ENCODE measurements around the gene CLSTN2. TPM values are rescaled to one million over a fixed set of nuclear protein-coding genes. Genes with fewer than 3 reads are reported as not detected.

The CLSTN2 gene
- total RNA-seq, 1 donor from 2014 or later: 44.1 TPM

- DNase-seq (ENCODE audit: low spot score): no peak
Observed at GRCh38 chr3:140493271-140493670, 558.3 kb downstream of the CLSTN2 start.

DNA sequence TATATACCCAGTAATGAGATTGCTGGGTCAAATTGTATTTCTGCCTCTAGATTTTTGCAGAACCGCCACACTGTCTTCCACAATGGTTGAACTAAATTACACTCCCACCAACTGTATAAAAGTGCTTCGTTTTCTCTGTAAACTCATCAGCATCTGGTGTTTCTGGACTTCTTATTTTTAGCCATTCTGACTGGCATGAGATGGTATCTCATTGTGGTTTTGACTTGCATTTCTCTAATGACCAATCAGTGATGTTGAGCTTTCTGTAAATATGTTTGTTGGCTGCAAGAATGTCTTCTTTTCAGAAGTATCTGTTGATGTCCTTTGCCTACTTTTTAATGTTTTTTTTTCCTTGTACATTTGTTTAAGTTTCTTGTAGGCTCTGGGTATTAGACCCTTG, 560.0 kb downstream of the CLSTN2 start:
- DNase-seq (ENCODE audit: low spot score): no peak

DNA sequence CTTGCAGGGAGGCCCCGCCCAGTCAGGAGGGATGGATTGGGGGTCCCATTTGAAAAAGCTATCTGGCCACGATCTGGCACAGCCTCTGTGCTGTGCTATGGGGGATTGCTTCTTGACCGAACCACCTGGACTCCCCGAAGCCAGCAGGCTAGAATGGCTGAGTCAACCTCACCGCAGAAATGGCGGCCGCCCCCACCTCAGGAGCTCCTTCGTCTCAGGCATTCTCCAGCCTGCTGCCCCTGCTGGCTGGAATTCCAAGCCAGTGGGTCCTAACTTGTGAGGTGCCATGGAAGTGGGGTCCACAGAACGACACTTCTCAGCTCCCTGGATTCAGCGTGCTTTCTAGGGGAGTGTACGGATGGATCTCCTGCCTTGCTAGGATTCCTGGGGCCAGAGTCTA, 562.3 kb downstream of the CLSTN2 start:
- no peak for DNase-seq (ENCODE audit: low spot score)

DNA sequence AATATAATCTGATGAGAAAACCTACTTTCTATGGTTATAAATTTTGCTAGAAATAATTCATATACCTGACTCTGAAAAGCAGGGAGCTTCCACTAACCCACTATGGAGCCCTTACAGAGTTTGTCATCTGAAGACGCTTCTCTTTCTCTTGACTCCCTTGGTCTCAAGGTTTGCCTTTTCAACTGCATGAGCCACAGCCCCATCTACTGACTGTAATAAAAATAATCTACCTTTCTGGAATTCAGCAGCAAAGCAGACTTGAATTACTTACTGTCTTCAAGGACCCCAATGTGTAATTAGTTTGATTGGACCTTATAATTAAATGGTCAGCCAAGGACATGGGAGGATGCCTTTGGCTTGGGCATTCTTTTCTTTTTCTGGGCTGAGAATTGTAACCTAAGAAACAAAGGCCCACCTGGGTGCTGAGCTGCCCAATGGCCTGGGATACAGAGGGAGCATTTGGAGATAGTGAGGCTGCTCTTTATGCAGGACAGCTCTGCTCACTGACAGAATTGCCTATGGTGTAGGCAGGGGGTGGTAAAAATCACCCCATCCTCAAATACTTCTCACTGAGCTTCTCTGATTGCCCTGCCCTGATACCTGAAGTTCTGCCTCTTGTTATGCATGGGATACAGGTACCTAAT, 564.3 kb downstream of the CLSTN2 start:
- DNase-seq (ENCODE audit: low spot score): no peak

DNA sequence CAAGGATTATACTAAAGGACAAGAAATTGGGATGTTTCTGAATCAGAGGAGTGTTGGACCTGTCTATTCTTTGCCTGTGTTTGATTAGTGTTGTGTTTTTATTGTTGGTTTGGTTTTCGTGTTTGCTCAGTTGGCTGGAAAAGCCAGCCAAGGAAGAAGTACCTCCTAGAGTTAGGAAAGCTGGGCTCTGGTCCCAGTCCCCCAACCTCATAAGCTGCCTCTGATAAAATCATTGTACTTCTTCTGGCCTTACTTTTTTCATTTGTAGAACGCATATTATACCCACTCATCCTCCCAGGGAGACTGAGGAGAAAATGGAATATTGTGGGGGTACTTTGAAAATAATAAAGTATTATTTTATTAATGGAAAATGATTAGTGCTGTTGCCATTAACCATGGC, 565.5 kb downstream of the CLSTN2 start:
- DNase-seq (ENCODE audit: low spot score): no peak

DNA sequence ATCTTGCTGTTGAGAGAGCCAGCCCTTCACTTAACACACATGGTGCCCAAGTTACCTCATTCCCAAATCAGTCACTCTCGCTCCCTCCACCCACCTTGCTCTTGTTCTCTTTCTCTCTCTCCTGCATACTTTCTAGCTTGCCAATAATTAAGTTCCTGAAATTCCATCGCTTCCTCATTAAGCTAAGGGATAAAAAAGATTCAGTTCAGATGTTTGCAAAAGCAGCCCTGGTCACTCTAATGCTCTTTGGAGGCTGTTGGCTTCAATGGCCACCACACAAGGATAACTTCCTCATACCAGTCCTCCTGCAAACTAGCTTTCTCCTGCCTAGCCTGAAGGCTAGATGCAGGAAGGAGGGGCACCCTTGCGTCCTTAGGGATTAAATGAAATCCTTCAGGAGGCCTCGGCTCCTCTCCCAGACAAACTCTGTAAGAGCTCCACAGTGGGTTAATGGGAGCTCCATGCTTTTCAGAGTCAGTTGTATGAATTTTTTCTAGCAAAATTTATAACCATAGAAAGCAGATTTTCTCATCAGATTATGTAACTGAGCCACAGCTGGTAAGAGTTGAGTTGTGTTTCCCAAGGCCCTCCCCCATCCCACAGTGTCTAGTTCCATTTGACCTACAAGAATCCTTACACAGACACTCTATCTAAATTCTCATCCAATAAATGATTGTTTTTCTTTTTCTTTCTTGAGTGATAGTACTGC, 566.2 kb downstream of the CLSTN2 start:
- no peak for DNase-seq (ENCODE audit: low spot score)

DNA sequence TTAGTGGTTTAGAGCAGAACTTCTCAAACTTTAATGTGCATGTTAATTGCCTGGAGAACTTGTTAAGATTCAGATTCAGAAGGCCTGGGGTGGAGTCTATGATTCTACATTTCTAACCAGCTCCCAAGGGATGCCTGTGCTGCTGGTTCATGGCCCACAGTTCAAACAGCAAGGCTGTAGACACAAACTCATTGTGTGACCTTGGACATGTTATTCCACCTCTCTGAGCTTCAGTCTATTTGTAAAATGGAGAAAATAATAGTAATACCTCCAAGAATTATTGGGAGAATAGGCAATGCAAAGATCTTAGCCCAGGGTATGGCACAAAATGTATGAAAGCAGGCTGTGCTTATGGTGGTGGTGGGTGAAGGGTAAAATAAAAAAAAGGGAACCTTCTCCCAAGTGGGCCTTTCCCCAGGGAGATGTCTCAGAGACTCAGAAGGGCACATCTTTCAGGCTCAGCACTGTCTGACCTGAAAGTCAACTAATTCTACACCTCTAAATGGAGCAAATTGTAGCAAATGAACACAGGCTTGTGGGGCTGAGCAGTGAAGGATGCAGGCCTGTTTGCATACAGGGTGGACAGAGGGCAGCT, 566.9 kb downstream of the CLSTN2 start:
- no peak for DNase-seq (ENCODE audit: low spot score)

- DNase-seq (ENCODE audit: low spot score): no peak
Observed at GRCh38 chr3:140505213-140505612, 570.2 kb downstream of the CLSTN2 start.

DNA sequence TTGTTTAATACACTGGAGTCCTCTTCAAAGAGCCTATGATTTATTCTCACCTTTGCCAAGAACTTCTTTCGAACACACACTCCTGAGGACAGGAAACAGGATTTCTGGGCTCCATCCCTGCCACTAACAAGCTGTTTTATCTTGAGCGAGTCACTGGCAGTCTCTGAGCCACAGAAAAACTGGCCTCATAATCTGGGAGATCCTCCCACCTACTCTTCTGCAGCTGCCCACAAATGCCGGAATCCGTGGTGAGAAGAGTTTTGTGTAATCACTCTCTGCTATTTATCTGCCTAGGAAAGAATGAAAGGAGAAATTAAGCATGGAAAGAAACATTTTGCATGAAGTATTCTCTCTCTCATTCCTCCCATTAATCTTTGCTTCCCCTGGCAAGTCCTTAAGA, 570.9 kb downstream of the CLSTN2 start:
- no peak for DNase-seq (ENCODE audit: low spot score)

DNA sequence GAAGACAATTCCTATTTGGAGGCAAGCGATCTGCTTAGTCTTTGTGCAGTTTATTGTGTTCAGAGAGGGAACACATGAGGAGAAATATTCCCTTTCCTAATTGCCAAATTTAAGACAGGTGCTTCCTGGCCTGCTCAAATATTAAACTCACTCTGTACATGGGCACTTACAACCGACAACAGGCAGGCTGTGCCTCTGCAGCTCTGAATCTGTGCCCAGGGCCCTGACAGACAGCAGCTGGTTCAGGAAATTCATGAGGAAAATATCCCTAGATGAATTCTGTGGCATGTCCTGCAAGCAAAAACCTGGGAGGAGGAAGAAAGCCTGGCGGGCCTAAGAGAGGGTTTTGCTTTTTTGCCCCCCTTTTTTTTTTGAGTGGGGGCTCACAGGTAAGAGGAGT, 573.6 kb downstream of the CLSTN2 start:
- DNase-seq (ENCODE audit: low spot score): no peak

DNA sequence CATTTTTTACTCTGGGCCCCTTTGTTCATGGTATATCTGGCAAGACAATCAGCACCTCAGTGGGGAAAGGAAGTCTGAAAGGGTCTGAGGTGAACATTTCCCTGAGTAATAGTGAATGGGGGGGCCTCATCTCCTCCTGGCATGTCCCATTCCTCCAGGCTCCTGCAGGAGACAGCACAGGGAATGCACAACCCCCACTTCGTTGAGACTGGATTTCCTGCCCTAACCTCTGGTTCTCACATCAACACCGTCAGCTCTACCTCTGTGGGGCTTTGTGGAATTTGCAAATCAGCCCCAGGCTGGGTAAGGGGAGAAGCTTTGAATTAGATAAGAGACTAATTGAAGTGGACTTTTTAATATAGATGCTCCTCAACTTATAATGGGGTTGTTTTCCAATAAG, 574.5 kb downstream of the CLSTN2 start:
- no peak for DNase-seq (ENCODE audit: low spot score)

DNA sequence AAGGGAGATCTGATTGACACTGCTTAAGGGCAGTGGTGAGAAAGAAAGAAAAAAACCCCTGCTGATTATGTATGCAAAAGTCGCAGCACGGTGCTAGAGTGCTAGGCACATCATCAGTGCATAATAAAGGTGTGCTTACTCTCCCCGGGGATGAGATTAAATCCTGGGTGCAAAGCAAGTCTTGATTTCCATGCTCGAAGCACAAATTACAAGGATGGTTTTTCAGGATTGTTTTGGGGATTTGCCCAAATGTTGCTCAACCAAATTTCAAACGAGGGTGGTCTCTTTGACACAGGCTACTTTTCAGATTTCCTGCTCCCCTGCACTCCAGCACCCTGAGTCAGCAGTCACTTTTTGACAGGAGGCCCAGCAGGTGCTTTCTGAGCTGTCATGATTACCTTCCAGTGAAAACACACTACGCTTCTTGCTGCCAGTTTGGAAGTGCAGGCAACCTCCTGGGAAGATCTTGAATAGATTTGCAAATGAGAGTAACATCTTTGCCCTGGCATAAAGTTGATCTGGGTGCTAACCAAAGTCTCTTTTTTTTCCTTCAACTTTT, 575.4 kb downstream of the CLSTN2 start:
- no peak for DNase-seq (ENCODE audit: low spot score)

DNA sequence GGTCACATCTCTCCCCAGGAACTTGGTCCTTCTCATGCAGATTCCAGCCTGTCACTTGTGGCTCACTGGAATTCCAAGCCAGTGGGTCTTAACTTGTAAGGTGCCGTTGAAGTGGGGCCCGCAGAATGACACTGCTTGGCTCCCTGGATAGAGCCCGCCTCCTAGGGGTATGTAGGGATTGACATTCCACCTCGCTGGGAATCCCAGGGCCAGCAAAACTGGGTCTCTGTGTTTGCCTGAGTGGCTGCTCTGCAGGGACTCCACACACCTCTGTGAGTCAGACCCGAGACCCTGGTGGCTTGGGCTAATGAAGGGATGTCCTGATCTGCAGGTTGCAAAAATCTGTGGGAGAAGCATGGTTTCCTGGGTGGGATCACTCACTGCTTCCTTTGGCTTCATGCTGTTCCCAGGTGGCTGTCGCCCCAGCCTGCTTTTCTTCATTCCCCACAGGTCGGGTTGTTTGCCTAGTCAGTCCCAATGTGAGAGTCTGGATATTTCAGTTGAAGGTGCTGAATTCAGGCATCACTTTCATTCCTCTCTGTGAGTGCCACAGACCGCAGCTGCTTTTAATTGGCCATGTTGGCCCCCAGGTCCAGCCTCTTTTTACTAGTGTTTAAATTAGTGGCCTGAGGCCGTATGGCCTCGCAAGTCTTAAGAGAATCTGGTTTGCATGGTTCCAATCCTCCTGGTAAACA, 586.9 kb downstream of the CLSTN2 start:
- no peak for DNase-seq (ENCODE audit: low spot score)

DNA sequence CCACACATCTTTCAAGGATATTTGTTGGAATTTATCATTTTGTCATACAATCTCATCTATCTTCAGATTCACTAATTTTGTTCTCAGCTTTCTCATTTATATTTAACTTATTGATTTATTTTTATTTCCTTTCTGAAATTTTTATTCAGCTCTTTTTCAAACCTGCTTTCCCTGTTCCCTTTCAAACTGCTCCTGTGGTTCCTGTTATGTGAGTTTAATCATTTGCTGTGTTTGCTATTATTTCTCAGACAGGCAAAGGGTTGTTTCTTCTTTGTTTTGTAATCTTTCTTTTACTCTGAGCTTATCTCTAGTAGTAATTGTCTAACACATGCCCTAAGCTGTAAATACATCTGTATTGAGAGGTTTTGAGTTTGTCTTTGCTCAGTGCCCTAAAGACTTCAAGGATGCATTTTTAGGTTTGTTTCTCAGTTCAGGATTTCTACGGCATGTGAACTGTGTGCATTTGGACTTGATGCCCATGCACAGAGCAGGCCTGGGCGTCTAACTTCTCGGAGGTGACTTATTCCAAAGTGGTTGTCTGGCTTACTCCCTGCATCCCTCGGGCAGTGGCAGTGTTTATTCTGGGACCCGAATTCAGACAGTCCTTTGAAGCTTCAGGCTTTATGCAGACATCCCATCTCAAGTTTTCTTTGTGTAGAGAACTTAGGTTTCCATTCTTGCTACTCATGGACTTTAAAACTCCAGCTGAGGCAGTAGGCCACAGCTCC, 587.8 kb downstream of the CLSTN2 start:
- DNase-seq (ENCODE audit: low spot score): no peak

DNA sequence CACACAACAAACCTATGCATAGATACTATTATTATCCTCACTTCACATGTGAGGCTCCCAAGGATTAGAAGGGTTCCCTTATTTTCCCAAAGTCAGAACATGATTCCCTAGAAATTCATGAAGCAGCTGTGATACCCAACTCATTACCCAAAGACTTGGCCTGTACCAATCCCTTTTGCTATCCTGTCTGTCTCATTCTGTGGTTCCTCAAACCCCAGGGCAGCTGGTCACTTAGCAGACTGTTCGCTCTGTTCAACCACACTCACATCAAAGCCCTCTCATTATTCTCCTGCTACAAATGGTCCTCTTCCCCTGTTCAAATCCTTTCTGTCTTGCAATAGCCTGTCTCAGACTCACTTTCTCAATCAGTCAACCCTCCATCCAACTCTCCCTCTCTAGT, 588.6 kb downstream of the CLSTN2 start:
- no peak for DNase-seq (ENCODE audit: low spot score)

GRCh38 chr3:140527156-140527555, 592.2 kb downstream of the CLSTN2 start:
- DNase-seq (ENCODE audit: low spot score): no peak

GRCh38 chr3:140529096-140529495, 594.1 kb downstream of the CLSTN2 start:
- DNase-seq (ENCODE audit: low spot score): no peak

DNA sequence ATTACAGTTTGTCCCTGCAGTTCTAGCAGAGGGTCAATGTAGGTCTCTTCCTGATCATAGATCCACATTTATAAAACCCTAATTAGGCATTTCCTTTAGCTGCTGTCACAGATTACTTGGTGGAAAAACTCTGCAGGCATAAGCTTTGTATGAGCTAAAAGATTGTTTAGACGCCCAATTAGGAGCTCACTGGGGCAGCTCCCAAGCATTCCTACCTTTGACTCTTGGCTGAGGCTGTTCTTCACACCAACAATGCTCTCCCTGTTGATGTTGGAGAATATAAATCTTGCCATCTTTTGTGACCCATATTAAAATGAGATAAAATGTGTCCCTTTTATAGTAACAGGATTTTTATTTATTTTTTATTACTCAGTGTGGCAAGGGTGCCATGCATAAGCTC, 594.6 kb downstream of the CLSTN2 start:
- no peak for DNase-seq (ENCODE audit: low spot score)

DNA sequence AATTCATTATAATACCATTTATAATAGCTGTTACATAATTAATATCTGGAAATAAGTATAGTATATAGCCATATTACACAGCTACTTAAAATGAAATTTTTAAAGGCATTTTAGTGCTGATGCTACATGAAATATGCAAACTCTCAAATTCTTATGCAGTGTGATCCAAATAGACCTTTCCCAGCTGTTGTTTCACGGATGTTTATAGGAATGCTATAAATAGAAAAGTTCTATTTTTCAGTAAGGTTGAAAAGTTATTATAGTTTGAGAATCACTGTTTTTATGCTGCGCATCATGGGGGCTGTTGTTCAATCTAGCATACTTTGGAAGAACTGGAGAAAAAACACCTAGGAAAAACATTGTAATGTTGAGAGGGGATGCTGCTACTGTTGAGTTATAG, 595.1 kb downstream of the CLSTN2 start:
- DNase-seq (ENCODE audit: low spot score): no peak

DNA sequence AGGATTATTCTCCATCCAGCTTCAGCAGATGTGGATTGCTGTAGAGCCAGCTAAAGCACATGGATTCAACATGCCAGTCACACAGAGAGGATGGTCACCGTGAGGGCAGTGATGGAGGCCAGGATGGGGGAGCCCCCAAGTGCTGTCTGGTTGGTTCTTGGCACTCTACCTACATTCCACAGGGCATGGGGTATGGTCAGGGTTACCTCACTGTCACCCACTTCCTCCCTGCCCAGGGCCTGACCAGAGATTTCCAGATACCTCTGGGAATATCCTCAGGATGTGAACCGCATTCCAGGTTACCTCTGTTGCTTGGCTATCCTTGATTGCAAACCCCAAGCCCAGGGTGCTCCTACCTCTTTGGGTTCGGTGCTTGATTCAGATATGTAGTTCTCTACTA, 595.6 kb downstream of the CLSTN2 start:
- DNase-seq (ENCODE audit: low spot score): no peak

DNA sequence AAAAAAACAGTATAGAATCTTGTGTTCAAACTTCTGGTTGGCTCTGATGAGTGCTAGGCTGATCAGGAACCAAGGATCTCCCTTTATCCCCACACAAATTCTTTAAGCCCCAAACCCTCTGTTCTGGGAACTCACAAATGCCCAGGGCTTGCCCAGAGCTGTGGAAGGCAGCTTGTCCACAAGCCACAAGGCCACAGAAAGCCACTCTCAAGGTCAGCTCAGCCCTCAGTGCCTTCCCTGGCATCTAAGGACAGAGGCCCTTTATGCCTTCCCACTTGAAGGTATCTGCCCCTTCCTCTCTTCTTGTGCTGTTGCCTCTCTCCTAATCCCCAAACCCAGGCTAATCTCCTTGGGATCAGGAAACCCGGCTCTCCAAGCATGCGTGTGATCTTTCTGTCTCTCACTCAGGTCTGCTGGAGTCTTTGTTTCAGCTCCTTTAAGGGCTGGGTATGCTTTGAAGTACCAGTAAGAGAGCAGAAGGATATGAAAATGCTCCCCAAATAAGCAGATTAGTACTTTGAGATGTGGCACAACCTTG, 597.9 kb downstream of the CLSTN2 start:
- DNase-seq (ENCODE audit: low spot score): no peak

Data from mesenteric fat pad (tissue), 1 donor.